ENCODE measurements around the gene HPSE2.
"Not testable (repeated sequence)": the region's sequence is repeated elsewhere in the genome, so short reads cannot be mapped to it uniquely, and the experiment has no call there.

Gene HPSE2

GRCh38 chr10:99235658-99236626, at the start of gene HPSE2:
HPSE2 (minus strand) TSS chr10:99235852.
- no peak for DNase-seq (ENCODE audit: low read depth)

DNA sequence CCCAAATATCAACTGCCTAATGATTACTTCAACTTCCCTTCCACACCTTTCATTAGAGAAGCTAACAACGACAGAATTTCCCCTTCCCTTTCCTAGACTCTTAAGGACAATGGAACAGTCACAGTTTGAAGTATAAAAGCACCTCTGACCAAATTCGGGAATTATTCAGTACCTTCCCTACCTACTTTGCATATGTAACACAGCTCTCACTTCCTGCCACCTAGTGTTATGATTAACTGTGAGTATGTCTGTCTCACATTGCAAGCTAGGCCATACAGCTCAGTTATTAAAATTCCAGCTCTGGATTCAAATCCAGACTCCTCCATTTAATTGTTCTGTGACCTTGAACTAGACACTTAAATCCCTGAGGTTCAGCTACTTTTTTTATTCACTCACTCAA, 44.8 kb upstream of the HPSE2 start:
- DNase-seq (ENCODE audit: low read depth) = no peak

DNA sequence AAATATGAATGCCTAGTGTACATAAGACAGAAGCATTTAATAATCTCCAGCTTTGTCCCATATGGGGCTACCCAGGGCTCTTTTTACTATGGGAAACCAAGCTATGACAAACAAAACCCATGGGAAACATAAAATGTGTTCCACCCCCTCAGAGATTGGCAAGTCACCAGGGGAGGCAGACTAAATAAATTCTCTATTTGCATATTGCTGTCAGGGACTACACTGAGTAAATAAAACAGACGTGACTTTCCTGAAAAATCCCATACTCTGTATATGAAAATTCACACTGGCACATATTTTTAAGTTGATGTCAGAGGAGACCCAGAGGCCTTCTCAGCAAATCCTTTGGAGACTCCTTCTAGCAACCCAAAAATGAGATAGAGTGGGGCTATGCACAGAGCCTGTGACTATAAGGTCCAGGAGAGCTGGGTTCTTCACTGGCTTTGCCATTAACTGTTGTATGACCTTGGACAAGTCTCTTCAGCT, 44.0 kb upstream of the HPSE2 start:
- no peak for DNase-seq (ENCODE audit: low read depth)

DNA sequence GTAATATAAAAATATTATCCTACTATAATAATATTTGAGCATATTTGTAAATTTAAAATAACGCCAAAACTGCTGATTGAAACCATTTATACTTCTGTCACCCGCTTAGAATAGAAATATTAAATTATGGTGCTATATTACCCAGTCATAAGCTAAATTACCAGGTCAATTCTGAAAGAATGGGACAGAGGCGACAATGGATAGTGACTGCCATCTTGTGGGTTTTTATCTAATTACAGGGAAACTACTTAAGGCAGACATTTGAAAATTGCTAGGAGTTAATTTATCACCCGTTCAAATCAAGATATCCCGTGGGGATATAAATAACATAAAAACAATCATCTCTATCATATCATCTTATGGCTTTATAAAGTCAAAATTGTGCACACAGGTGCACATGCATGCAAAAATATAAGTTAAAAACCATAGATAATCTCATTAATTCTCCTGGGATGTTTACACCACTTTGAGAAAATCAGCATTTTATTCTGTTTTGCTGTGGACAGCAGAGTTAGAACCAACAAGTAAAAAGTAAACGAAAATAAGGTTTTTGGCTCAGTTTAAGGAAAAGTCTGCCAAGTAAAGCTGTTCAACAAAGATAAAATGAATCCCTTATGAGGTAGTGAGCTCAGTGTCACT, 41.3 kb upstream of the HPSE2 start:
- DNase-seq (ENCODE audit: low read depth) = no peak

- DNase-seq (ENCODE audit: low read depth) = no peak
Measured at GRCh38 chr10:99266383-99266782, 30.7 kb upstream of the HPSE2 start.

- no peak for DNase-seq (ENCODE audit: low read depth)
Measured at GRCh38 chr10:99248824-99249223, 13.2 kb upstream of the HPSE2 start.

DNA sequence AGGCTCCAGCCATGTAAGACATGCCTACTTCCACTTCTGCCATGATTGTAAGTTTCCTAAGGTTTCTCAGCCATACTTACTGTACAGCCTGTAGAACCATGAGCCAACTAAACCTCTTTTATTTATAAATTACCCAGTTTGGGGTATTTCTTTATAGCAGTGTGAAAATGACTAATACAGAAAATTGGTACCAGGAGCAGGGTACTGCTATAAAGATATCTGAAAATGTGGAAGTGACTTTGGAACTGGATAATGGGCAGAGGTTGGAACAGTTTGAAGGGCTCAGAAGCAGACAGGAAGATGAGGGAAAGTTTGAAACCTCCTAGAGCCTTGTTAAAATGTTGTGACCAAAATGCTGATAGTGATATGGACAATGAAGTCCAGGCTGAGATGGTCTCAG, 12.2 kb upstream of the HPSE2 start:
- not testable (repeated sequence) for DNase-seq (ENCODE audit: low read depth)

GRCh38 chr10:99236627-99237309, 1.1 kb upstream of the HPSE2 start:
- DNase-seq (ENCODE audit: low read depth) = no peak

DNA sequence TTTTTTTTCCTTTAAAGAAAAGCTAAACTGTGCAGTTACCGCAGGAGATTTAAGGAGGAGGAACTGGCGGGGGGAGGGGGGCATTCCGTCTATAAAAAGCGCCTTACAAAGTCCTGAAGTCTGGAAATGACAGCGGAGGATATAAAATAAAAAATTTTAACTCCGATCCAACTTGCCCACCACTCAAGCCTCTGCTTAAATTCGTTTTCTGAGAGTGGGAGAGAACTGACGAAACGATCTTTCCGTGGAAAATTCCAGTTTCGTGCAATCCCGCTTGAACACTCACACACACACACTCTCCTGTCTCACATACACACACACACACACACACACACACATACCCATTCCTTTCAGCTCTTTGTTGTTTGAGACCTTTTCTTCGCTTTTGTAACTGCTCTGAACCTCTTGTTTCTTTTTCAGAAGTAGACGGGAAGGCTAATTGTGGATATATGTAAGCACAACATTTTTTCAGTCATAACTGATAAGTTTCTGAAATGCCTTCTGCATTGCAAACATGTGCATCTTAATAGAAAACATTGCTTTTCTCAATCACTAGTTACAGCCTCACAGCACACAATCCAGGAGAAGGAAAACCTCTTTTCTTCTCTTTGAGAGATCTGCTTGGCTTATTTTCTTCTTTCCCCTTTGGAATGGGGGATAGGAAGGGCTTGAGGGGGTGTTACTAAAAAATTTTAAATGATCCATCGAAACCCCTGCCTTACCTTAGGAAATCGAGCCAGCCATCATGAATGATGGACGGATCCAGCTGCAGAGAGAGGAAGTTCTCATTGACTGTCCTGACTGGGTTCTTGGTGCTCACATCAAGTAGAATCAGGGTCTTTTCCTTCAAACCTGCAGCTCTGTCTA, 628 bp downstream of the HPSE2 start:
- DNase-seq (ENCODE audit: low read depth) = no peak

GRCh38 chr10:99234041-99234790, 1.4 kb downstream of the HPSE2 start:
- DNase-seq (ENCODE audit: low read depth) = peak; percentile 11

GRCh38 chr10:99233689-99234037, 2.0 kb downstream of the HPSE2 start:
- DNase-seq (ENCODE audit: low read depth) = no peak

GRCh38 chr10:99233000-99233688, 2.5 kb downstream of the HPSE2 start:
- DNase-seq (ENCODE audit: low read depth) = no peak

DNA sequence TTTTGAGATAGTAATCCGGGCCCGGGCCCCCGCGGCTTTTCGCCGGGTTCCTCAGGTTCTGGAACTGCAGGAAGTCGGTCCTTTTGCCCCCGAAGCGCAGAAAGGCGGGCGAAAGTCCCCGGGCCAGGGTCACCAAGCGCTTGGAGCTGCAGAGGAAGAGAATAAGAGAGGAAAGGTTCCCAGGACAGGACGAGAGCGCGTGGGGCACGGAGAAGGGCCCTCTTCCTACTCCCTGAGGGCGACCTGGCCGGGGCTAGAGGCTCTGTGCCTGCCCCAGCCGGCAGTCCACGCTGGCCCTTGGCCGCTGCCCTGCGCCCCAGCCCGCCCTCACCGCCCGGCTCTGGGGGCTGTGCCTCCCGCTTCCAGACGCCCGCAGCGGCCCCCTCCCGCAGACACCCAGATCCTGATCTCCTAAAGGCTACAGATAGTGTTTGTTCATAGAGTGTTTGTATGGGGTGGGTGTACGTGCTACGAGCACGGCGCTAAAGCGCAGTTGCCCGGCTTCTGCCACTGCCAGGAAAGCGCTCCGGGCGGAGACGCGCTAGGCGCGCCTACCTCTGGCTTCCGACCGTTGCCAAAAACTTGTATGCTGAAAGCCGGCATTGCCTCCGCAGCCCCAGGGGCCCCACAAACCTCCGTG, 3.2 kb downstream of the HPSE2 start:
- DNase-seq (ENCODE audit: low read depth) = no peak

DNA sequence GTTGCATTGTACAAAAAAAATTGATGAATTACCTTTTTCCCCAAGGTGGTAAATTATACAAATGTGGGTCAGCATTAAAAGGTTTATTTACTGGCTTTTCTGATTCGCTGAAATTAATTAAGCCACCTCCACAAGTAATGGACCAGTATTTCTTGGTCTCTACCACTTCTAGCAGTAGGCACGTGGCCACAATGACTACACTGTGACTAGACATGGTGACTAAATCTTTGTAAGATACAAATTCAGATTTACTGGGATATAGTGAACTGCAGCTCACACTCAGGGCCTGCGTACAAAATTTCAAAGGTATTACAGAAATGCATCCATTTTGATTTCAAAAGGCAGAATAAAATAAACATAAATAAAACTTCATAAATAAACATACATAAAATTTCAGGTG, 10.9 kb downstream of the HPSE2 start:
- no peak for DNase-seq (ENCODE audit: low read depth)

DNA sequence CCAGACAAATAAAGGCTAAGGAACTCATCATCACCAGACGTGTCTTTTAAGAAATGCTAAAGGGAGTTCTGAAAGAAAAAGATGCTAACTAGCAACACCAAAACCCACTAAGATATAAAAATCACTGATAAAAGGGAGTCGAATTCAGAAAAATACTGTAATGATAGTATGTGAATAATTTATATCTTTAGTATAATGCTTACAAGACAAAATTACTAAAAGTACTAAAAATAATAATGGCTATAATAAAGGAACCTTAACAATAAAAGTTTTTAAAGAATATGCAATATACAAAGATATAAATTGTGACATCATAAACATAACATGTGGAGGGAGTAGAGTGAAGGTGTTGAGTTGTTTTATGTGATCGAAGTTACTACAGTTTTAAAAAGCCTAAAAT, 28.3 kb downstream of the HPSE2 start:
- DNase-seq (ENCODE audit: low read depth) = no peak

DNA sequence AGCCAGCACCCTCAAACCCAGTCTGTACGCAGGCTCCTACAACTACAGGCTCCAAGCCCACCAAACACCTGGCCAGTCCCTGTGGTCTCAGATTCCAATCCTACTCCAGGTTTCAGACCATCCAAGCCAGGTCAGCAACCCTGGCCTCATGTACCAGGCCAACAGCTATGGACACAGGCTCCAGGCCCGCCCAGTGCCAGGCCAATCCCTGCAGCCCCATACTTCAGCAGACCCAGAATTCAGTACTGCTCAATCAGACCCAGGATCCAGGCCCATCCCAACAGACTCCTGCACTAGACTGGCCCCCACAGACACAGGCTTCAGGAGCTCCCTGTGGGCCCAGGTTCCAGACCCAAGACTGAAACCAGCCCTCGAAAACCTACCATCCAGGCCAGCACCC, 32.3 kb downstream of the HPSE2 start:
- no peak for DNase-seq (ENCODE audit: low read depth)

- no peak for DNase-seq (ENCODE audit: low read depth)
Measured at GRCh38 chr10:99172950-99173349, 62.7 kb downstream of the HPSE2 start.

DNA sequence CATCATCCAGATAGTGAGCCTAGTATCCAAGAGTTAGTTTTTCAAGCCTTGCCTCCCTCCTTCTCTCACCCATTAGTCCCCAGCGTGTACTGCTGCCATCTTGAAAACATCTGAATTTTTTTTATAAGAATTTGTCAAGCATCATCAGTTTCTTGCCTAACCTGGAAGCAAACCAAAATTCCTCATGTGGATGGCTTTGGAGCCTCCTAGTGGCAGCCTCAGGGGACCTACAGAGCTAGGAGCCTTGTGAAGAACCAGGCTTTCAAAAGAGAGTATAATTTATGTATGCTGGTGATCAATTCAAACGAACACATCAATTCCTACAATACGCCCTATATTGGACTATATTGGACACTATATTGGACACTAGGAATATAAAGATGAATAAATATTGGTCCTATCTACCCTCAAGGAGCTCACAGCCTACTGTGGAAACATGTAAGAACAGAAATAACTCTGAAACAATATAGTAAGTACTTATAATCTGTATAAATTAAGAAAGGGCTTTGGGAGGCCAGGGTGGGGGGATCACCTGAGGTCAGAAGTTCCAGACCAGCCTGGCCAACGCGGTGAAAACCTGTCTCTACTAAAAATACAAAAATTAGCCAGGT, 63.4 kb downstream of the HPSE2 start:
- DNase-seq (ENCODE audit: low read depth) = no peak

DNA sequence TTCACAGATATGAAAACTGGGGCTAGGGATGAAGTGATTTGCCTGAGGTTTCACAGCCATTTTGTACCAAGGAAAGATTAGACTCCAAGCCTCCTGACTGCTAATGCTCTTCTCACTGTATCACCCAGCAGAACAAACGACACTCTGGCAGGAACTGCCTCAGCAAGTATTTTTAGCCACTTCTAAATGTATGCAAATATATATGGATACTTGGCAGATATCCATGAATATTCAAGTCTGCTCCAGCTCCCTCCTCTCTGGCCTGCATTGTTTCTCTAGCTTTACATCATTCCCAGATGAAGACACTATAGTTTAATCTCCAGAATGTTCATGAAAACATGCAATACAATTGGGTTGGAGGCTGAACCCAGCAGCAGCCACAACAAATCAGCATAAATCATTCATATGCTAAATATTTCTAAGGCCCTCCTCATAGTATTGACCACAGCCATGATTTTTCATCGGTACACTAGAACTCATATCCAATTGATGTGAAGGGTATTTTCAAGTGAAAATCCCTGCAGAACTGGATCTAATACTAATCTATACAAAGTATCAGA, 65.5 kb downstream of the HPSE2 start:
- no peak for DNase-seq (ENCODE audit: low read depth)

Data from stimulated activated CD8-positive, alpha-beta memory T cell treated with anti-CD3 and anti-CD28 coated beads, Interleukin-12 subunit alpha, Interleukin-12 subunit beta, amount 100 ng/mL, for 4 hours (primary cell).